ENCODE measurements around the gene IZUMO2. TPM values are rescaled to one million over a fixed set of nuclear protein-coding genes. Genes with fewer than 3 reads are reported as not detected.

Gene IZUMO2
- total RNA-seq, 6 experiments from 2014 or later, result not detected

DNA sequence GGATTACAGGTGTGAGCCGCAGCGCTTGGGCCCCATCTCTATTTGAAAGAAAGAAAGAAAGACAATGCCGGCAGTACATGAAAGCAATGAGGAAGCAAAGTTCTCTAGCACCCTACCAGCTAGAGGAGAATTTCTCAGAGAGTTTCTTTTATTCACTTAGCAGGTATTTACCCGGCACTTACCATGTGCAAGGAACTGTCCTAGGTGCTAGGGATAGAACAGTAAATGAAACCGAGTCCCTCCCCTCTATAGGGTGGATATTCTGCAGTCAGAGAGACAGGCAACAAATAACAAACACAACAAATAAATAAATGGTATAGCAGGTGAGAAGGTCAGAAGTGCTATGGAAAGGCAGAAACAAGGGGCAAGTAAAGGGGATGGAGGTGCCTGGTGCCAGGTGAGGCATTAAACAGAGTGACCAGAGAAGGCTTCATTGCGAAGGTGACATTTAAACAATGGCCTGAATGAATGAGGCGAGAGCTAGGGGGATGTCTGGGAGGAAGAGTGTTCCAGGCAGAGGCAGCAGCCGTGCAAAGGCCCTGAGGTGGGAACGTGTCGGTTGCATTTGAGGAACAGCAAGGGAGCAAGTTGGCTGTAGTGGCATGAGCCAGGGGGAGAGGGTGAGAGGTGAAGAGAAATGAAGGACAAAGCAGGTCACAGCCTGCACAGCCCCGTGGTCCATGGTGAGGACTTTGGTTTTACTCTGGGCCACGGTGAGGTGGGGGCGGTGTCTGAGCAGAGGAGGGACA, 29.6 kb upstream of the IZUMO2 start:
- H3K9me3 ChIP-seq, result no peaks in the 10 kb centered on the region
- DNase-seq (no peak), ATAC-seq (no peak)
- H3K36me3 ChIP-seq, result no peaks in the 10 kb centered on the region
- TF ChIP-seq POLR2A (IDR thresholded peaks at IDR 0.05), result no peak
- TF ChIP-seq, protein P1, sequence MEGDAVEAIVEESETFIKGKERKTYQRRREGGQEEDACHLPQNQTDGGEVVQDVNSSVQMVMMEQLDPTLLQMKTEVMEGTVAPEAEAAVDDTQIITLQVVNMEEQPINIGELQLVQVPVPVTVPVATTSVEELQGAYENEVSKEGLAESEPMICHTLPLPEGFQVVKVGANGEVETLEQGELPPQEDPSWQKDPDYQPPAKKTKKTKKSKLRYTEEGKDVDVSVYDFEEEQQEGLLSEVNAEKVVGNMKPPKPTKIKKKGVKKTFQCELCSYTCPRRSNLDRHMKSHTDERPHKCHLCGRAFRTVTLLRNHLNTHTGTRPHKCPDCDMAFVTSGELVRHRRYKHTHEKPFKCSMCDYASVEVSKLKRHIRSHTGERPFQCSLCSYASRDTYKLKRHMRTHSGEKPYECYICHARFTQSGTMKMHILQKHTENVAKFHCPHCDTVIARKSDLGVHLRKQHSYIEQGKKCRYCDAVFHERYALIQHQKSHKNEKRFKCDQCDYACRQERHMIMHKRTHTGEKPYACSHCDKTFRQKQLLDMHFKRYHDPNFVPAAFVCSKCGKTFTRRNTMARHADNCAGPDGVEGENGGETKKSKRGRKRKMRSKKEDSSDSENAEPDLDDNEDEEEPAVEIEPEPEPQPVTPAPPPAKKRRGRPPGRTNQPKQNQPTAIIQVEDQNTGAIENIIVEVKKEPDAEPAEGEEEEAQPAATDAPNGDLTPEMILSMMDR (IDR thresholded peaks at IDR 0.05), result no peak
- H3K27ac ChIP-seq, result no peak overlapping the region
- 64% methylated on average over 13 of the region's 13 CpGs for WGBS (ENCODE audit: insufficient coverage, low coverage, low lambda C conversion rate, missing lambda C conversion rate)
- H3K4me1 ChIP-seq, result no peaks in the 10 kb centered on the region
- H3K27me3 ChIP-seq, result no peaks in the 10 kb centered on the region
- H3K4me3 ChIP-seq, result no peak overlapping the region
- intact Hi-C loops (cut with DNase I), result no loop called here

DNA sequence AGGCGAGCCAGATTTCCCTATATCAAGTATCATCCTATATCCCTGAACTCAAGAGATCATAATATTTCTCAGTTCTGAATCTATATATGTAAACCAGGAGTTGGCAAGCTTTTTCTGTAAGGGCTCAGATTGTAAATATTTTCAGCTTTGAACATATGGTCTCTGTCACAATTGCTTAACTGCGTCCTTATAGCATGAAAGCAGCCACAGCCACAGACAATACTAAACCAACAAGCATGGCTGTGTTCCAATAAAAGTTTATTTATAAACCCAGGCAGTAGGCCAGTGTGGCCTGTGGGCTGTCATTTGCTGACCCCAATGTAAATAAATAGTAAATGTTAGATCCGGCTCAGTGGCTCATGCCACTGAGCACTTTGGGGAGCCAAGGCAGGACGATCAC, 28.1 kb upstream of the IZUMO2 start:
- Histone ChIP-seq H3K27ac (no peak overlapping the region), H3K4me3 (no peak overlapping the region), H3K9me3 (no peaks in the 10 kb centered on the region), H3K4me1 (no peaks in the 10 kb centered on the region), H3K36me3 (no peaks in the 10 kb centered on the region), H3K27me3 (no peaks in the 10 kb centered on the region)
- 47% methylated on average over 3 of the region's 4 CpGs for WGBS (ENCODE audit: insufficient coverage, low coverage, low lambda C conversion rate, missing lambda C conversion rate)
- DNase-seq (no peak), ATAC-seq (no peak)
- intact Hi-C loops (cut with DNase I), result no loop called here
- TF ChIP-seq POLR2A (IDR thresholded peaks at IDR 0.05), result no peak
- TF ChIP-seq, protein P1 (IDR thresholded peaks at IDR 0.05), result no peak

DNA sequence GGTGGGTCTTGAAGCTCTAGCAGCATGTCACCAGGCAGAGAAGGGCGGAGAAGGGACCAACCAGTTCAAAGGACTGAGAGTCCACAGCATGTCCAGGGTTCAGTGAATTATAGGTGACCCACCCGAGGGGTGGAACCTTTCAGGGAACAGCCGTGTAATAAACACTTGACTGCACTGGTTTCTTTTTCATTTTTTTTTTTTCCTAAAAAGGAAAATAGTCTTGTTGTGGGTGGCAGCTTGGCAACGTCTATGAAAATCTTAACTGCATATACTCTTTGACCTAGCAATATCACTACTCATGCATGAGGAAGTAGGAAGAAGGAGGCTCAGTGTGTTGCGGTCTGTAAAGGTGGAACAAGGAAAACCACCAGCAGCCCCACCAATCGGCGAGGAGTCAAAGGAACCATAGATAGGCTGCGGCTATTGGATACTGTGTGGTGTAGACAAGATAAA, 27.4 kb upstream of the IZUMO2 start:
- intact Hi-C loops (cut with DNase I), result no loop called here
- H3K4me1 ChIP-seq, result no peaks in the 10 kb centered on the region
- WGBS (ENCODE audit: insufficient coverage, low coverage, low lambda C conversion rate, missing lambda C conversion rate), result 42% methylated on average over 8 of the region's 8 CpGs
- H3K36me3 ChIP-seq, result no peaks in the 10 kb centered on the region
- no peak for DNase-seq
- no peak overlapping the region for H3K4me3 ChIP-seq
- no peak overlapping the region for H3K27ac ChIP-seq
- ATAC-seq, result no peak
- no peaks in the 10 kb centered on the region for H3K9me3 ChIP-seq
- TF ChIP-seq, protein P1 (IDR thresholded peaks at IDR 0.05), result no peak
- no peak for TF ChIP-seq POLR2A (IDR thresholded peaks at IDR 0.05)
- H3K27me3 ChIP-seq, result no peaks in the 10 kb centered on the region

DNA sequence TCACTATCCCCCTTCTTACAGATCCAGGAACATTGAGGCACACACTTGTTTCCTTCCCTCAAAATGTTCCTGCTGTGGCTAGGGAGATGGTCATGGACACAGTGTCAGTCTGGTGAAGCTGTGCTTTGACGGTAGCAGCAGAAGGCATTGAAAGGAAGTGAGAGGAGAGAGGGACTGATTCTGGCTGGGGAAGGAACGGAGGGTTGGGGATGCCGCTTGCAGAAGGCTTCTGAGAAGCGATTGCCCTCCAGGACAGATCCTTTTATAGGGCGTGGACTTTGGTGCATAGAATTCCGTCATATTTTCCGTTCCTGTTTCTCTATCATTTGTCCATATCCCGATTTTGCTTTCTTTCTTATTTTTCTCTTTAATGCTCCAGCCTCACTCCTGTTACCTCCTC, 26.2 kb upstream of the IZUMO2 start:
- Histone ChIP-seq H3K27ac (no peak overlapping the region), H3K36me3 (no peaks in the 10 kb centered on the region), H3K4me1 (no peaks in the 10 kb centered on the region), H3K27me3 (no peaks in the 10 kb centered on the region), H3K4me3 (no peak overlapping the region), H3K9me3 (no peaks in the 10 kb centered on the region)
- DNase-seq, result no peak
- WGBS (ENCODE audit: insufficient coverage, low coverage, low lambda C conversion rate, missing lambda C conversion rate), result 57% methylated on average over 5 of the region's 8 CpGs
- TF ChIP-seq, protein P1 (IDR thresholded peaks at IDR 0.05), result no peak
- no peak for TF ChIP-seq POLR2A (IDR thresholded peaks at IDR 0.05)
- no peak for ATAC-seq
- intact Hi-C loops (cut with DNase I), result no loop called here

Data from right lobe of liver (tissue), 6 donors.